Smooth muscle cell (in vitro differentiated cells): ENCODE results near the gene PROZ. TPM values are rescaled to one million over a fixed set of nuclear protein-coding genes. Genes with fewer than 3 reads are reported as not detected.
A peak's percentile ranks its signal among the peaks of the same experiment; 100 is the strongest.

Source experiments
- DNase-seq: peaks from one replicate; lab custom pipeline; 2025; ENCODE audit not compliant: unreplicated experiment; lab: John Stamatoyannopoulos, UW
- H2AFZ ChIP-seq: fragments of 200-600 bp; sonication (generic); 2 replicates; pipeline ENCODE4 v1.6.0; 2016; ENCODE audit warnings: antibody characterized with exemption, low read depth, mild to moderate bottlenecking
- H3F3A ChIP-seq: fragments of 200-600 bp; sonication (generic); 2 replicates; pipeline ENCODE4 v1.6.0; 2017; ENCODE audit warnings: antibody characterized with exemption, low read depth
- H3K27ac ChIP-seq: fragments of 200-600 bp; sonication (generic); 2 replicates; pipeline ENCODE4 v1.5.1; 2016; ENCODE audit warnings: low read depth, mild to moderate bottlenecking
- H3K27me3 ChIP-seq: fragments of 200-600 bp; sonication (generic); 2 replicates; pipeline ENCODE4 v1.6.1; 2016; ENCODE audit warnings: low read depth, mild to moderate bottlenecking
- H3K36me3 ChIP-seq: fragments of 200-600 bp; sonication (generic); 2 replicates; pipeline ENCODE4 v1.5.1; 2016; ENCODE audit warnings: low read depth
- H3K4me1 ChIP-seq: fragments of 200-600 bp; sonication (generic); 2 replicates; pipeline ENCODE4 v1.5.1; 2016; ENCODE audit warnings: low read depth
- H3K4me2 ChIP-seq: fragments of 200-600 bp; sonication (generic); 2 replicates; pipeline ENCODE4 v1.6.0; 2016; ENCODE audit warnings: mild to moderate bottlenecking
- H3K4me3 ChIP-seq: fragments of 200-600 bp; sonication (generic); 2 replicates; pipeline ENCODE4 v1.5.1; 2016; ENCODE audit warnings: mild to moderate bottlenecking
- H3K79me2 ChIP-seq: fragments of 200-600 bp; sonication (generic); 2 replicates; pipeline ENCODE4 v1.6.0; 2016; ENCODE audit warnings: low read depth, mild to moderate bottlenecking
- H3K9ac ChIP-seq: fragments of 200-600 bp; sonication (generic); 2 replicates; pipeline ENCODE4 v1.6.0; 2016; ENCODE audit warnings: low read depth
- H3K9me3 ChIP-seq: fragments of 200-600 bp; sonication (generic); replicated peaks from 2 replicates; pipeline ENCODE4 v1.5.1; 2016; ENCODE audit warnings: low read depth
- H4K20me1 ChIP-seq: fragments of 200-600 bp; sonication (generic); 2 replicates; pipeline ENCODE4 v1.6.0; 2016; ENCODE audit warnings: low read depth
- WGBS: methylation state at CpG from one replicate; pipeline ENCODE4 v1.1.7; 2016; ENCODE audit warnings: low lambda C conversion rate; 5-methylcytosine and 5-hydroxymethylcytosine counted together
- polyA plus RNA-seq: library from polyadenylated mRNA; unstranded; fragments of >200 nt; fragmentation: Nextera tagmentation; extraction: Ambion mirVana; gene quantifications from 2 replicates; pipeline ENCODE4 v1.2.1, GENCODE V29; 2016
- total RNA-seq: library from RNA; depleted of rRNA; stranded (reverse); fragments of >200 nt; gene quantifications from 2 replicates; pipeline ENCODE4 v1.2.3, GENCODE V29; 2014
- TF ChIP-seq, protein P1 (sequence below): fragments of 200-600 bp; sonication (generic); IDR thresholded peaks from 2 replicates; pipeline ENCODE4 v1.5.1; 2017; ENCODE audit warnings: borderline replicate concordance, mild to moderate bottlenecking, antibody characterized with exemption; ENCODE audit not compliant: insufficient read depth, poor library complexity, severe bottlenecking

Gene PROZ
- total and polyA plus RNA-seq, 2 experiments from 2014 or later = not detected

- H3K36me3 ChIP-seq = no peaks in the 10 kb centered on the region
- H3K9me3 ChIP-seq = no peaks in the 10 kb centered on the region
- TF ChIP-seq, protein P1, sequence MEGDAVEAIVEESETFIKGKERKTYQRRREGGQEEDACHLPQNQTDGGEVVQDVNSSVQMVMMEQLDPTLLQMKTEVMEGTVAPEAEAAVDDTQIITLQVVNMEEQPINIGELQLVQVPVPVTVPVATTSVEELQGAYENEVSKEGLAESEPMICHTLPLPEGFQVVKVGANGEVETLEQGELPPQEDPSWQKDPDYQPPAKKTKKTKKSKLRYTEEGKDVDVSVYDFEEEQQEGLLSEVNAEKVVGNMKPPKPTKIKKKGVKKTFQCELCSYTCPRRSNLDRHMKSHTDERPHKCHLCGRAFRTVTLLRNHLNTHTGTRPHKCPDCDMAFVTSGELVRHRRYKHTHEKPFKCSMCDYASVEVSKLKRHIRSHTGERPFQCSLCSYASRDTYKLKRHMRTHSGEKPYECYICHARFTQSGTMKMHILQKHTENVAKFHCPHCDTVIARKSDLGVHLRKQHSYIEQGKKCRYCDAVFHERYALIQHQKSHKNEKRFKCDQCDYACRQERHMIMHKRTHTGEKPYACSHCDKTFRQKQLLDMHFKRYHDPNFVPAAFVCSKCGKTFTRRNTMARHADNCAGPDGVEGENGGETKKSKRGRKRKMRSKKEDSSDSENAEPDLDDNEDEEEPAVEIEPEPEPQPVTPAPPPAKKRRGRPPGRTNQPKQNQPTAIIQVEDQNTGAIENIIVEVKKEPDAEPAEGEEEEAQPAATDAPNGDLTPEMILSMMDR = no peak
- no peaks in the 10 kb centered on the region for H3K79me2 ChIP-seq
- H3K9ac ChIP-seq = peak overlapping the region; percentile 61
- no peaks in the 10 kb centered on the region for H3K27me3 ChIP-seq
- peak overlapping the region; percentile 49 for H3K4me3 ChIP-seq
- peak overlapping the region; percentile 74 for H3K27ac ChIP-seq
- H4K20me1 ChIP-seq = no peaks in the 10 kb centered on the region
- peak overlapping the region; percentile 89 for H3K4me2 ChIP-seq
- no peak for DNase-seq
- H3F3A ChIP-seq = peaks cover 5% of the 10 kb centered on the region
- peak overlapping the region; percentile 88 for H2AFZ ChIP-seq
- 10% methylated on average over 52 of the region's 60 CpGs for WGBS
- peaks cover 8% of the 10 kb centered on the region for H3K4me1 ChIP-seq
These were observed 5.3 kb upstream of the PROZ start for GRCh38 chr13:113152984-113153809.

DNA sequence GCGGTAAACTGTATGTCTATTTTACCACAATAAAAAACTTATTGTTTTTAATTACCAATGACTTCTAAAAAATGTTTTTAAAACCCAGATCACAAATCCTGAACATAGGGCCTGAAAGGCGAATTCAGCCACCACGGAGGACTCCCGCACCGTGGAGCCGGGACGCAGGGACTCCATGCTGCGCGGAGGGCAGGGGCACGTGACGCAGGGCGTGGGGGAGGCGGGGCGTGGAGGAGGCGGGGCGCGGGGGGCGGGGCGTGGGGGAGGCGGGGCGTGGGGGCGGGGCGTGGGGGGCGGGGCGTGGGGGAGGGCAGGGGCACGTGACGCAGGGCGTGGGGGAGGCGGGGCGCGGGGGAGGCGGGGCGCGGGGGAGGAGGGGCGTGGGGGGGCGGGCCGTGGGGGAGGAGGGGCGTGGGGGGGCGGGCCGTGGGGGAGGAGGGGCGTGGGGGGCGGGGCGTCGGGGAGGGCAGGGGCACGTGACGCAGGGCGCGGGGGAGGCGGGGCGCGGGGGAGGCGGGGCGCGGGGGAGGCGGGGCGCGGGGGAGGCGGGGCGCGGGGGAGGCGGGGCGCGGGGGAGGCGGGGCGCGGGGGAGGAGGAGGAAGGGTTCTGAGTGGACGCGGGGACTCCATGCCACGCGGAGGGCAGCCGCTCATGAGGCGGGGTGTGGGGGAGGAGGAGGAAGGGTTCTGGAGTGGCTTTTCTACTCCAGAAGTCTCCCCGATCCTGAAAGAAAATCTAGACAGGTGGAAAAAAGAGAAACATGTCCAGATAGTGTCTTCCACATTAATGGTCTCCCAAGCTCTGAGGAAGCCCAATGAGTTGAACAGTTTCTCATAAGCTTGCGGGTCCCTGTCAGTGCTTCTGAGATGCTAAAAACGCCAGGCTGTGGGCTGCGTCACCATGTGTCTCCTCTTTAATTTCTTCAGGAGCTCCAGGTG lies 4.4 kb upstream of the PROZ start:
- H3K4me2 ChIP-seq = peak overlapping the region; percentile 89
- TF ChIP-seq, protein P1 = no peak
- peak overlapping the region; percentile 74 for H3K27ac ChIP-seq
- peak overlapping the region; percentile 88 for H2AFZ ChIP-seq
- H3K79me2 ChIP-seq = no peaks in the 10 kb centered on the region
- H3F3A ChIP-seq = peaks cover 5% of the 10 kb centered on the region
- H3K4me1 ChIP-seq = peaks cover 12% of the 10 kb centered on the region
- H4K20me1 ChIP-seq = no peaks in the 10 kb centered on the region
- peak overlapping the region; percentile 49 for H3K4me3 ChIP-seq
- H3K9me3 ChIP-seq = no peaks in the 10 kb centered on the region
- H3K9ac ChIP-seq = peak overlapping the region; percentile 61
- no peaks in the 10 kb centered on the region for H3K36me3 ChIP-seq
- no peaks in the 10 kb centered on the region for H3K27me3 ChIP-seq
- DNase-seq = peak; percentile 50
- WGBS = 13% methylated on average over 23 of the region's 76 CpGs

GRCh38 chr13:113155201-113155600 lies 3.2 kb upstream of the PROZ start:
- 94% methylated on average over 3 of the region's 3 CpGs for WGBS

More at GRCh38 chr13:113155201-113155600, 3.2 kb upstream of the PROZ start:
- TF ChIP-seq, protein P1 = no peak
- Histone ChIP-seq H3K4me1 (peaks cover 12% of the 10 kb centered on the region), H3F3A (peaks cover 5% of the 10 kb centered on the region), H3K27ac (no peak overlapping the region), H3K36me3 (no peaks in the 10 kb centered on the region), H4K20me1 (no peaks in the 10 kb centered on the region), H3K4me2 (no peak overlapping the region), H3K9me3 (no peaks in the 10 kb centered on the region), H3K9ac (no peak overlapping the region), H3K4me3 (no peak overlapping the region), H3K79me2 (no peaks in the 10 kb centered on the region), H3K27me3 (no peaks in the 10 kb centered on the region), H2AFZ (no peak overlapping the region)
- DNase-seq = no peak
